GM18868 (cell line): ENCODE measurements around the gene ZNF326.
"Not testable (repeated sequence)": the region's sequence is repeated elsewhere in the genome, so short reads cannot be mapped to it uniquely, and the experiment has no call there.

Experiments used
- ATAC-seq: cut with Tn5 transposase; IDR thresholded peaks from one replicate; pipeline ENCODE4 v1.9.1; 2021; ENCODE audit warnings: mild to moderate bottlenecking, moderate library complexity; ENCODE audit not compliant: unreplicated experiment

Gene ZNF326

GRCh38 chr1:89996450-89997110, 1.7 kb downstream of the ZNF326 start:
- no peak for ATAC-seq

GRCh38 chr1:89997152-89997551, 2.2 kb downstream of the ZNF326 start:
- ATAC-seq: not testable (repeated sequence)

GRCh38 chr1:89998306-89998705, 3.4 kb downstream of the ZNF326 start:
- ATAC-seq: no peak

GRCh38 chr1:89999208-89999607, 4.3 kb downstream of the ZNF326 start:
- no peak for ATAC-seq

- ATAC-seq: no peak
Measured at GRCh38 chr1:89999628-90000027, 4.7 kb downstream of the ZNF326 start.

GRCh38 chr1:90000934-90001676, 6.2 kb downstream of the ZNF326 start:
- ATAC-seq: peak; percentile 55

- no peak for ATAC-seq
Measured at GRCh38 chr1:90007979-90008404, 13.1 kb downstream of the ZNF326 start.

GRCh38 chr1:90012300-90012699, 17.4 kb downstream of the ZNF326 start:
- ATAC-seq: no peak

- no peak for ATAC-seq
Measured at GRCh38 chr1:90023691-90024090, 28.8 kb downstream of the ZNF326 start.

GRCh38 chr1:90027281-90027680, 32.4 kb downstream of the ZNF326 start:
- no peak for ATAC-seq

- ATAC-seq: no peak
Measured at GRCh38 chr1:90039652-90040051, 44.7 kb downstream of the ZNF326 start.

GRCh38 chr1:90043586-90043985, 48.7 kb downstream of the ZNF326 start:
- ATAC-seq: no peak

- ATAC-seq: no peak
Measured at GRCh38 chr1:90044346-90044745, 49.4 kb downstream of the ZNF326 start.

- peak; percentile 38 for ATAC-seq
Measured at GRCh38 chr1:90045853-90046563, 51.1 kb downstream of the ZNF326 start.

GRCh38 chr1:90046635-90047034, 51.7 kb downstream of the ZNF326 start:
- peak; percentile 74 for ATAC-seq

GRCh38 chr1:90048043-90048442, 53.1 kb downstream of the ZNF326 start:
- ATAC-seq: no peak

GRCh38 chr1:90062700-90063643, 68.1 kb downstream of the ZNF326 start:
- ATAC-seq: not testable (repeated sequence)

GRCh38 chr1:90064109-90064508, 69.2 kb downstream of the ZNF326 start:
- not testable (repeated sequence) for ATAC-seq

GRCh38 chr1:90067194-90067931, 72.5 kb downstream of the ZNF326 start:
- ATAC-seq: no peak
